Liver (tissue), 3 donors: Measurements from ENCODE around the gene CCNH.

Experiments used
- HNF4A ChIP-seq, 2 donors: conservative IDR thresholded peaks; 2 replicates each; pipeline ENCODE4 v1.6.1; 2016; ENCODE audit warnings: antibody characterized with exemption in 2 of 2, mild to moderate bottlenecking in 2 of 2
- JUND ChIP-seq, 2 donors: IDR thresholded peaks; 2 replicates each; pipeline ENCODE4 v1.6.1; 2016; ENCODE audit warnings: antibody characterized with exemption in 2 of 2
- TAF1 ChIP-seq: conservative IDR thresholded peaks from 2 replicates; pipeline ENCODE4 v1.6.1; 2016; ENCODE audit warnings: antibody characterized with exemption, mild to moderate bottlenecking
- TF ChIP-seq, protein P1 (sequence below): fragments of 150-350 bp; IDR thresholded peaks from 2 replicates; pipeline ENCODE4 v1.5.1; 2017; ENCODE audit warnings: improper control_type of control experiment, low read depth, low read length; ENCODE audit not compliant: missing input control
- donor health status: healthy.
- donor health status: healthy.

DNA sequence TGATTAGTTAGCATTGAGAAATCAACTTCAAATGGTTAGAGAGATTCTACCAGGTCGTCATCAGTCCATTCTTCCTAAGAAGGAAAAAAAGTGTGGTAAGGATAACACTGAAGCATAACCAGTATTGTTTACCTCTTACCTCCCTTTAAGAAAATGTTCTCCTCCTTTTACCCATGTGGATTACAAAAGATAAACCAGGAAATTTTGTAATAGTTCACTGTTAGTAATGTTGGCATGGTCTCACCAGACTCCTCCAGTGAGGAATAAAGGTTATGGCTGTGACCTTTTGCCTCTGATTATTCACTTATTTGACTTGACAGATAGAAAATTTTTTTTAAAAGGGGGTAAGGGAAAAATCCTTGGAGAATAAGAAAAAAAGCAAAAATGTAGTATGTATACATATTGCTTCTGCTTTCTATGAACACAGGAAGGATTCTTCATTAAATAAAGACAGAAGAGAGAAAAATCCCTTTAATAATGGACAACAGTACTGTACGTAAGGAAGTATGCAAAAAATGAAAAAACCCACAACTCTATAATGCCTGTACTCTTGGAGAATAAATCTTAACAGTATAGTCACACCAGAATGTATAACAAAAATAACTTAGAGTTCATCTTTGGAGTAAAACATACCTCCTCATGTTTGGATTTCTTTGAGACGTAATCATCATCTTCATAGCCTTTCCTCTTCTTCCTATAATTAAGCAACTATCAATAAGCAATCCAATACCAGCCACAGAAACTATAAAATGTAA, 18.1 kb downstream of the CCNH start:
- TF ChIP-seq, protein P1, sequence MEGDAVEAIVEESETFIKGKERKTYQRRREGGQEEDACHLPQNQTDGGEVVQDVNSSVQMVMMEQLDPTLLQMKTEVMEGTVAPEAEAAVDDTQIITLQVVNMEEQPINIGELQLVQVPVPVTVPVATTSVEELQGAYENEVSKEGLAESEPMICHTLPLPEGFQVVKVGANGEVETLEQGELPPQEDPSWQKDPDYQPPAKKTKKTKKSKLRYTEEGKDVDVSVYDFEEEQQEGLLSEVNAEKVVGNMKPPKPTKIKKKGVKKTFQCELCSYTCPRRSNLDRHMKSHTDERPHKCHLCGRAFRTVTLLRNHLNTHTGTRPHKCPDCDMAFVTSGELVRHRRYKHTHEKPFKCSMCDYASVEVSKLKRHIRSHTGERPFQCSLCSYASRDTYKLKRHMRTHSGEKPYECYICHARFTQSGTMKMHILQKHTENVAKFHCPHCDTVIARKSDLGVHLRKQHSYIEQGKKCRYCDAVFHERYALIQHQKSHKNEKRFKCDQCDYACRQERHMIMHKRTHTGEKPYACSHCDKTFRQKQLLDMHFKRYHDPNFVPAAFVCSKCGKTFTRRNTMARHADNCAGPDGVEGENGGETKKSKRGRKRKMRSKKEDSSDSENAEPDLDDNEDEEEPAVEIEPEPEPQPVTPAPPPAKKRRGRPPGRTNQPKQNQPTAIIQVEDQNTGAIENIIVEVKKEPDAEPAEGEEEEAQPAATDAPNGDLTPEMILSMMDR: no peak
- peak in 1 of 2 donors; percentile 29 for TF ChIP-seq JUND (IDR thresholded peaks at IDR 0.05)
- TF ChIP-seq HNF4A (conservative IDR thresholded peaks at IDR 0.05): peak; percentile 54 to 60
- no peak for TF ChIP-seq TAF1
